Esophagus squamous epithelium (tissue), 4 donors: ENCODE measurements around the gene CCM2.

ENCODE experiments used
- POLR2A ChIP-seq, 4 donors: fragments of 450-650 bp; IDR thresholded peaks; one replicate each; pipeline ENCODE4 v1.6.1; 2017; ENCODE audit warnings: antibody characterized with exemption in 4 of 4, mild to moderate bottlenecking in 4 of 4, moderate library complexity in 3 of 4
- TF ChIP-seq, protein P1 (sequence below), 6 experiments: fragments of 450-650 bp in 4 of 6; fragments of 200-600 bp in 2 of 6; sonication (generic) in 2 of 6; IDR thresholded peaks; one replicate each; pipeline ENCODE4 v1.5.1; 2016 to 2019; ENCODE audit warnings: antibody characterized with exemption in 6 of 6, mild to moderate bottlenecking in 4 of 6, moderate library complexity in 4 of 6

DNA sequence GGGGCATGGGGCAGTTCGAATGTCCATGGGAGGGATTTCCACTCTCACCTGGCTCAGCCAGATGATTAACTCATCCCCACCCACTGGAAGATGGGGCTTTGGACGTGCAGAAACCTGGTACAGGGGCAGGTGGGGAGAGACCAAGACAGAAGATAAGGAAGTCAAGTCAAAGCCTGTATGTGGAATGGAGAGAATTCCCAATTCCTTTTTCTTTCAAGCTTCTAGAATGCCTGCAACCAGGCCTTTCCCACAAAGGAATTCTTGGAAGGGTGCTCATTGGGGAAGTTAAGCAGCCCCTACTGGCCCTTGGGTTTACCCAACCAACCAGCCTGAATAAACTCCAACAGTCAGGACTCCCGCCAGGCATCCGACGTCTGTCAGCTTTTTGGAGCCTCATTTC lies 39.1 kb downstream of the CCM2 start:
- TF ChIP-seq, protein P1, sequence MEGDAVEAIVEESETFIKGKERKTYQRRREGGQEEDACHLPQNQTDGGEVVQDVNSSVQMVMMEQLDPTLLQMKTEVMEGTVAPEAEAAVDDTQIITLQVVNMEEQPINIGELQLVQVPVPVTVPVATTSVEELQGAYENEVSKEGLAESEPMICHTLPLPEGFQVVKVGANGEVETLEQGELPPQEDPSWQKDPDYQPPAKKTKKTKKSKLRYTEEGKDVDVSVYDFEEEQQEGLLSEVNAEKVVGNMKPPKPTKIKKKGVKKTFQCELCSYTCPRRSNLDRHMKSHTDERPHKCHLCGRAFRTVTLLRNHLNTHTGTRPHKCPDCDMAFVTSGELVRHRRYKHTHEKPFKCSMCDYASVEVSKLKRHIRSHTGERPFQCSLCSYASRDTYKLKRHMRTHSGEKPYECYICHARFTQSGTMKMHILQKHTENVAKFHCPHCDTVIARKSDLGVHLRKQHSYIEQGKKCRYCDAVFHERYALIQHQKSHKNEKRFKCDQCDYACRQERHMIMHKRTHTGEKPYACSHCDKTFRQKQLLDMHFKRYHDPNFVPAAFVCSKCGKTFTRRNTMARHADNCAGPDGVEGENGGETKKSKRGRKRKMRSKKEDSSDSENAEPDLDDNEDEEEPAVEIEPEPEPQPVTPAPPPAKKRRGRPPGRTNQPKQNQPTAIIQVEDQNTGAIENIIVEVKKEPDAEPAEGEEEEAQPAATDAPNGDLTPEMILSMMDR (IDR thresholded peaks at IDR 0.05): no peak
- no peak for TF ChIP-seq POLR2A (IDR thresholded peaks at IDR 0.05)
